ENCODE results near the gene DEPDC5. TPM values are rescaled to one million over a fixed set of nuclear protein-coding genes. Genes with fewer than 3 reads are reported as not detected.

DEPDC5 gene
- total and polyA plus RNA-seq, 2 donors (not counting 1 experiment from before 2014, with no cell fraction given), result 35.5 to 124 TPM

- H3K4me3 Mint-ChIP-seq, result no peak overlapping the region
- Histone ChIP-seq H3K4me1 (ENCODE audit: control insufficient read depth in 2 of 2, insufficient read depth in 2 of 2, low read length in 2 of 2) (no peaks in the 10 kb centered on the region), H3K36me3 (replicated peaks in 1 of 2; ENCODE audit: control extremely low read depth in 1 of 2, control insufficient read depth in 1 of 2, extremely low read depth in 1 of 2, insufficient read depth in 2 of 2, low read length in 1 of 2) (peaks cover 6 to 84% of the 10 kb centered on the region in 2 experiments), H3K9me3 (ENCODE audit: control extremely low read depth in 1 of 3, control insufficient read depth in 2 of 3, insufficient read depth in 1 of 3, low read length in 2 of 3) (no peaks in the 10 kb centered on the region), H3K79me2 (ENCODE audit: control insufficient read depth, insufficient read depth, low read length) (no peaks in the 10 kb centered on the region), H3K27me3 (replicated peaks in 1 of 4; ENCODE audit: control extremely low read depth in 1 of 4, control insufficient read depth in 3 of 4, insufficient read depth in 4 of 4, low read length in 3 of 4) (no peaks in the 10 kb centered on the region), H3K4me3 (ENCODE audit: control extremely low read depth in 1 of 5, extremely low read depth in 1 of 5, insufficient read depth in 1 of 5, low read depth in 2 of 5, low read length in 4 of 5) (no peak overlapping the region), H3K4me2 (replicated peaks; ENCODE audit: low read depth, low read length, poor library complexity, severe bottlenecking) (no peak overlapping the region), H3K27ac (ENCODE audit: low read length in 2 of 2) (no peak overlapping the region), H3K9ac (ENCODE audit: low read length) (no peak overlapping the region), H2AFZ (ENCODE audit: insufficient read depth, low read depth, low read length, poor library complexity, severe bottlenecking) (no peak overlapping the region), H4K20me1 (ENCODE audit: control insufficient read depth, insufficient read depth, low read length, poor library complexity, severe bottlenecking) (no peaks in the 10 kb centered on the region)
- DNase-seq (no peak), ATAC-seq (ENCODE audit: low read depth) (no peak)
- WGBS (ENCODE audit: insufficient coverage), result 100% methylated on average over 2 of the region's 3 CpGs
- CTCF ChIA-PET, result no interaction called here
- H3K4me1 Mint-ChIP-seq, result peaks cover 2% of the 10 kb centered on the region
- no peaks in the 10 kb centered on the region for H3K27me3 Mint-ChIP-seq
- no peaks in the 10 kb centered on the region for H3K9me3 Mint-ChIP-seq (ENCODE audit: insufficient read depth)
- POLR2A ChIA-PET, result no interaction called here
- intact Hi-C loops (cut with micrococcal nuclease), result no loop called here
- H3K27ac Mint-ChIP-seq, result no peak overlapping the region
- TF ChIP-seq CTCF (IDR thresholded peaks at IDR 0.05), result no peak
- TF ChIP-seq EZH2 (IDR thresholded peaks at IDR 0.05; ENCODE audit: borderline replicate concordance, insufficient read depth, low read depth, low read length, poor library complexity, severe bottlenecking), result no peak
Observed at GRCh38 chr22:31820655-31821054, 66.8 kb downstream of the DEPDC5 start.

- Mint-ChIP-seq H3K4me3 (no peak overlapping the region), H3K4me1 (peaks cover 2% of the 10 kb centered on the region), H3K27ac (no peak overlapping the region), H3K9me3 (ENCODE audit: insufficient read depth) (no peaks in the 10 kb centered on the region), H3K27me3 (no peaks in the 10 kb centered on the region)
- ATAC-seq (ENCODE audit: low read depth) (no peak), DNase-seq (no peak)
- H3K27ac ChIP-seq (ENCODE audit: low read length in 2 of 2), result no peak overlapping the region
- peaks cover 6 to 79% of the 10 kb centered on the region in 2 experiments for H3K36me3 ChIP-seq (replicated peaks in 1 of 2; ENCODE audit: control extremely low read depth in 1 of 2, control insufficient read depth in 1 of 2, extremely low read depth in 1 of 2, insufficient read depth in 2 of 2, low read length in 1 of 2)
- no peak overlapping the region for H3K9ac ChIP-seq (ENCODE audit: low read length)
- H4K20me1 ChIP-seq (ENCODE audit: control insufficient read depth, insufficient read depth, low read length, poor library complexity, severe bottlenecking), result no peaks in the 10 kb centered on the region
- CTCF ChIA-PET, result interaction anchor here (0.6 kb wide), 1 partner anchor 272 kb away, joined by 3 read pairs; no protein-coding TSS in a partner anchor
- H3K4me1 ChIP-seq (ENCODE audit: control insufficient read depth in 2 of 2, insufficient read depth in 2 of 2, low read length in 2 of 2), result no peaks in the 10 kb centered on the region
- H3K27me3 ChIP-seq (replicated peaks in 1 of 4; ENCODE audit: control extremely low read depth in 1 of 4, control insufficient read depth in 3 of 4, insufficient read depth in 4 of 4, low read length in 3 of 4), result no peaks in the 10 kb centered on the region
- 100% methylated on average over 1 of the region's 1 CpG for WGBS (ENCODE audit: insufficient coverage)
- POLR2A ChIA-PET, result no interaction called here
- no peak overlapping the region for H3K4me2 ChIP-seq (replicated peaks; ENCODE audit: low read depth, low read length, poor library complexity, severe bottlenecking)
- no peaks in the 10 kb centered on the region for H3K9me3 ChIP-seq (ENCODE audit: control extremely low read depth in 1 of 3, control insufficient read depth in 2 of 3, insufficient read depth in 1 of 3, low read length in 2 of 3)
- TF ChIP-seq CTCF (IDR thresholded peaks at IDR 0.05) (no peak), EZH2 (IDR thresholded peaks at IDR 0.05; ENCODE audit: borderline replicate concordance, insufficient read depth, low read depth, low read length, poor library complexity, severe bottlenecking) (no peak)
- no peak overlapping the region for H3K4me3 ChIP-seq (ENCODE audit: control extremely low read depth in 1 of 5, extremely low read depth in 1 of 5, insufficient read depth in 1 of 5, low read depth in 2 of 5, low read length in 4 of 5)
- H3K79me2 ChIP-seq (ENCODE audit: control insufficient read depth, insufficient read depth, low read length), result no peaks in the 10 kb centered on the region
- intact Hi-C loops (cut with micrococcal nuclease), result no loop called here
- no peak overlapping the region for H2AFZ ChIP-seq (ENCODE audit: insufficient read depth, low read depth, low read length, poor library complexity, severe bottlenecking)
Observed at GRCh38 chr22:31821572-31821971, 67.8 kb downstream of the DEPDC5 start.

Measured in B cell (primary cell).